GM19395 (cell line): ENCODE results near the gene ALKBH7.

Experiments used
- ATAC-seq: cut with Tn5 transposase; IDR thresholded peaks from one replicate; pipeline ENCODE4 v1.9.1; 2021; ENCODE audit warnings: mild to moderate bottlenecking, moderate library complexity; ENCODE audit not compliant: unreplicated experiment

The ALKBH7 gene

GRCh38 chr19:6423499-6424194 is 51.1 kb downstream of the ALKBH7 start:
- ATAC-seq: no peak

GRCh38 chr19:6424195-6424938 is 51.8 kb downstream of the ALKBH7 start, which contains the start of gene KHSRP:
KHSRP (minus strand) TSS chr19:6424811; CDS start chr19:6424701, 110 bp downstream.
- ATAC-seq: no peak
